HG02970 (cell line): Measurements from ENCODE around the gene EPHA8.

ENCODE experiments used
- ATAC-seq: cut with Tn5 transposase; IDR thresholded peaks from one replicate; pipeline ENCODE4 v1.9.1; 2021; ENCODE audit warnings: mild to moderate bottlenecking, moderate library complexity, moderate number of reproducible peaks; ENCODE audit not compliant: unreplicated experiment, low FRiP score

The EPHA8 gene

GRCh38 chr1:22562584-22563583 lies at the start of gene EPHA8:
Gene EPHA8 (plus strand): TSS chr1:22563489. CDS start chr1:22563636, 147 bp downstream.
- no peak for ATAC-seq

- no peak for ATAC-seq
Measured at GRCh38 chr1:22516906-22517571, 46.2 kb upstream of the EPHA8 start.

GRCh38 chr1:22517956-22518355 lies 45.3 kb upstream of the EPHA8 start:
- no peak for ATAC-seq

GRCh38 chr1:22518379-22518778 lies 44.9 kb upstream of the EPHA8 start:
- ATAC-seq, result no peak

- ATAC-seq, result no peak
Measured at GRCh38 chr1:22520871-22521270, 42.4 kb upstream of the EPHA8 start.

- ATAC-seq, result no peak
Measured at GRCh38 chr1:22521692-22522091, 41.6 kb upstream of the EPHA8 start.

- ATAC-seq, result no peak
Measured at GRCh38 chr1:22522221-22522743, 41.0 kb upstream of the EPHA8 start.

- no peak for ATAC-seq
Measured at GRCh38 chr1:22524481-22524880, 38.8 kb upstream of the EPHA8 start.

GRCh38 chr1:22525211-22525610 lies 38.1 kb upstream of the EPHA8 start:
- no peak for ATAC-seq

- ATAC-seq, result no peak
Measured at GRCh38 chr1:22525646-22526045, 37.6 kb upstream of the EPHA8 start.

- no peak for ATAC-seq
Measured at GRCh38 chr1:22526098-22526497, 37.2 kb upstream of the EPHA8 start.

- no peak for ATAC-seq
Measured at GRCh38 chr1:22526677-22527076, 36.6 kb upstream of the EPHA8 start.

GRCh38 chr1:22527122-22527521 lies 36.2 kb upstream of the EPHA8 start:
- no peak for ATAC-seq

- no peak for ATAC-seq
Measured at GRCh38 chr1:22527555-22528296, 35.6 kb upstream of the EPHA8 start.

GRCh38 chr1:22528451-22528850 lies 34.8 kb upstream of the EPHA8 start:
- no peak for ATAC-seq

- no peak for ATAC-seq
Measured at GRCh38 chr1:22529901-22530621, 33.2 kb upstream of the EPHA8 start.

GRCh38 chr1:22530715-22531114 lies 32.6 kb upstream of the EPHA8 start:
- ATAC-seq, result no peak

GRCh38 chr1:22531251-22531650 lies 32.0 kb upstream of the EPHA8 start:
- no peak for ATAC-seq

- ATAC-seq, result no peak
Measured at GRCh38 chr1:22533244-22533895, 29.9 kb upstream of the EPHA8 start.
